Chondrocyte (in vitro differentiated cells): ENCODE data around the gene PLEKHH3. TPM values are rescaled to one million over a fixed set of nuclear protein-coding genes. Genes with fewer than 3 reads are reported as not detected.
"Not testable (repeated sequence)": the region's sequence is repeated elsewhere in the genome, so short reads cannot be mapped to it uniquely, and the experiment has no call there.

Experiments used
- DNase-seq: peaks from one replicate; pipeline ENCODE4 v3.0.0; 2021; ENCODE audit warnings: mixed read lengths, low spot score
- H3K27ac Mint-ChIP-seq: one replicate; pipeline ENCODE4 v1.8.0; 2021; ENCODE audit warnings: mild to moderate bottlenecking, moderate library complexity, mixed read lengths; ENCODE audit not compliant: unreplicated experiment
- H3K27me3 Mint-ChIP-seq: 2 replicates; pipeline ENCODE4 v1.8.0; 2021; ENCODE audit warnings: low read depth, mixed read lengths
- H3K36me3 Mint-ChIP-seq: 2 replicates; pipeline ENCODE4 v1.8.0; 2021; ENCODE audit warnings: low read depth, mixed read lengths
- H3K4me1 Mint-ChIP-seq: 2 replicates; pipeline ENCODE4 v1.8.0; 2021; ENCODE audit warnings: low read depth, mild to moderate bottlenecking, mixed read lengths
- H3K4me3 Mint-ChIP-seq: one replicate; pipeline ENCODE4 v1.8.0; 2021; ENCODE audit warnings: mild to moderate bottlenecking, moderate library complexity, mixed read lengths; ENCODE audit not compliant: unreplicated experiment
- H3K9me3 Mint-ChIP-seq: 2 replicates; pipeline ENCODE4 v1.8.0; 2021; ENCODE audit warnings: low read depth, mixed read lengths
- total RNA-seq: library from RNA; stranded (reverse); gene quantifications from 3 replicates; pipeline ENCODE4 v1.2.1, GENCODE V29; 2021
- TF ChIP-seq, protein P1 (sequence below): fragments of 200-600 bp; sonication (generic); IDR thresholded peaks from 2 replicates; pipeline ENCODE4 v1.5.0; 2021; ENCODE audit warnings: antibody characterized with exemption, mild to moderate bottlenecking, moderate library complexity

PLEKHH3 gene
- total RNA-seq, 1 donor from 2014 or later, result 41.5 TPM

- TF ChIP-seq, protein P1, sequence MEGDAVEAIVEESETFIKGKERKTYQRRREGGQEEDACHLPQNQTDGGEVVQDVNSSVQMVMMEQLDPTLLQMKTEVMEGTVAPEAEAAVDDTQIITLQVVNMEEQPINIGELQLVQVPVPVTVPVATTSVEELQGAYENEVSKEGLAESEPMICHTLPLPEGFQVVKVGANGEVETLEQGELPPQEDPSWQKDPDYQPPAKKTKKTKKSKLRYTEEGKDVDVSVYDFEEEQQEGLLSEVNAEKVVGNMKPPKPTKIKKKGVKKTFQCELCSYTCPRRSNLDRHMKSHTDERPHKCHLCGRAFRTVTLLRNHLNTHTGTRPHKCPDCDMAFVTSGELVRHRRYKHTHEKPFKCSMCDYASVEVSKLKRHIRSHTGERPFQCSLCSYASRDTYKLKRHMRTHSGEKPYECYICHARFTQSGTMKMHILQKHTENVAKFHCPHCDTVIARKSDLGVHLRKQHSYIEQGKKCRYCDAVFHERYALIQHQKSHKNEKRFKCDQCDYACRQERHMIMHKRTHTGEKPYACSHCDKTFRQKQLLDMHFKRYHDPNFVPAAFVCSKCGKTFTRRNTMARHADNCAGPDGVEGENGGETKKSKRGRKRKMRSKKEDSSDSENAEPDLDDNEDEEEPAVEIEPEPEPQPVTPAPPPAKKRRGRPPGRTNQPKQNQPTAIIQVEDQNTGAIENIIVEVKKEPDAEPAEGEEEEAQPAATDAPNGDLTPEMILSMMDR, result no peak
- H3K9me3 Mint-ChIP-seq, result no peaks in the 10 kb centered on the region
- H3K27me3 Mint-ChIP-seq, result no peaks in the 10 kb centered on the region
- H3K4me3 Mint-ChIP-seq, result no peak overlapping the region
- no peak for DNase-seq
- peak overlapping the region; percentile 61 for H3K27ac Mint-ChIP-seq
- H3K4me1 Mint-ChIP-seq, result peaks cover 32% of the 10 kb centered on the region
- peaks cover 24% of the 10 kb centered on the region for H3K36me3 Mint-ChIP-seq
Observed at GRCh38 chr17:42665581-42666001, 11.2 kb downstream of the PLEKHH3 start.

GRCh38 chr17:42660692-42661345 is 16.0 kb downstream of the PLEKHH3 start:
- no peak for DNase-seq
- TF ChIP-seq, protein P1, result no peak
- peak overlapping the region; percentile 84 for H3K27ac Mint-ChIP-seq
- H3K27me3 Mint-ChIP-seq, result no peaks in the 10 kb centered on the region
- peaks cover 23% of the 10 kb centered on the region for H3K4me1 Mint-ChIP-seq
- H3K9me3 Mint-ChIP-seq, result peaks cover 5% of the 10 kb centered on the region
- H3K4me3 Mint-ChIP-seq, result peak overlapping the region; percentile 62
- H3K36me3 Mint-ChIP-seq, result peaks cover 10% of the 10 kb centered on the region

DNA sequence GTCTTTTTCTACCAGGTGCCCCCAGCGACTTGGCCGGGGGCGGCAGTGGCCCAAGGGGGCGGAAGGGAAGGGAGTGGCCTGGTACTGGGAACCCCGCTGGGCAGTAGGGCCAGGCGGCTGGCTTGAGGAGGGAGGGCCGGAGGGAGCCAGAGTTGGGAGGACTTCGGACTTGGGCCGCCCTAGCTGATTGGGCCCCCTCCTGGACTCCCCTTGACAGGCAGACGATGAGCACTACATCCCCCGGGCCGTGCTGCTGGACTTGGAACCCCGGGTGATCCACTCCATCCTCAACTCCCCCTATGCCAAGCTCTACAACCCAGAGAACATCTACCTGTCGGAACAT is 16.9 kb downstream of the PLEKHH3 start:
- H3K36me3 Mint-ChIP-seq, DNase-seq, H3K9me3 Mint-ChIP-seq, H3K27me3 Mint-ChIP-seq: not testable (repeated sequence)
- H3K4me3 Mint-ChIP-seq, result peak overlapping the region; percentile 89
- peaks cover 23% of the 10 kb centered on the region for H3K4me1 Mint-ChIP-seq
- peak overlapping the region; percentile 85 for H3K27ac Mint-ChIP-seq

- Mint-ChIP-seq H3K4me1 (peaks cover 23% of the 10 kb centered on the region), H3K9me3 (peaks cover 5% of the 10 kb centered on the region), H3K36me3 (peaks cover 2% of the 10 kb centered on the region), H3K27me3 (no peaks in the 10 kb centered on the region), H3K27ac (peak within 1 kb of the TSS; percentile 85), H3K4me3 (peak within 1 kb of the TSS; percentile 89)
- DNase-seq, result peak; percentile 94
- TF ChIP-seq, protein P1, result no peak
Observed at GRCh38 chr17:42659079-42659931, 17.5 kb downstream of the PLEKHH3 start, which contains the start of gene TUBG2. Gene TUBG2, plus strand, starts transcription at chr17:42659284. Its CDS starts 220 bp downstream, at chr17:42659504.

DNA sequence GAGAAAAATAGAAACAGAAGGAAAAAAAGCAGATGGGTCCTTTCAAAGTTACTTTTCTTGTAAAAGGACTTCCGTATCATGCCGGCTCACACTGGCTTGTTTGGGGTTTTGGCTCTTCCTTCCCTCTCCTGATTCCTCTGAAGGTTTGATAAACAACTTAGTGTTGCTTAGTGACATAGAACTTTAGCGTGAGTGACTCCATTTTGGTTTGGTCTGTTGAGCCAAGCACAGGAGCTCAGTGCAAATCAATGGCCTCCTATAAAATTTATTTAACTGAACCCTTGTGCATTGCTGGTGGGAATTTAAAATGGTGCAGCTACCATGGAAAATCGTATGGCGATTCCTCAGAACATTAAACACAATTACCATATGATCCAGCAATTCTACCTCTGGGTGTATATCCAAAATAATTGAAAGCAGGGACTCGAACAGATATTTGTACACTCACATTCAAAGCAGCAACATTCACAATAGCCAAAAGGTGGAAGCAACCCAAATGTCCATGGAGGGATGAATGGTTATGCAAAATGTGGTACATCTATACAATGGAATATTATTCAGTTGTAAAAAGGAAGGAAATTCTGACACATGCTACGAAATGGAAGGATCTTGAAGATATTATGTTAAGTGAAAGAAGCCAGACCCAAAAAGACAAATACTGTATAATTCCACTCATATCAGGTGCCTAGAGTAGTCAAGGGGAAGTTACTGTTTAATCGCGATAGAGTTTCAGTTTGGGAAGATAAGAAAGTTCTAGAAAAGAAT is 18.8 kb downstream of the PLEKHH3 start:
- Mint-ChIP-seq H3K9me3 (peaks cover 5% of the 10 kb centered on the region), H3K4me3 (peak overlapping the region; percentile 21), H3K4me1 (peaks cover 29% of the 10 kb centered on the region), H3K27me3 (no peaks in the 10 kb centered on the region), H3K27ac (no peak overlapping the region), H3K36me3 (peaks cover 1% of the 10 kb centered on the region)
- DNase-seq, result no peak
- TF ChIP-seq, protein P1, result no peak
